ENCODE results near the gene RCCD1. TPM values are rescaled to one million over a fixed set of nuclear protein-coding genes. Genes with fewer than 3 reads are reported as not detected.

The RCCD1 gene
- total and polyA plus RNA-seq, 2 of the 8 experiments (the other 6 are each of a cell fraction or from before 2014, with no cell fraction given): 9.9 to 18.8 TPM

- H3K4ac ChIP-seq (replicated peaks; ENCODE audit: insufficient read length, low read depth, low read length): no peak overlapping the region
- TF ChIP-seq PHF8 (conservative IDR thresholded peaks at IDR 0.05; ENCODE audit: low read depth, low read length) (no peak), TCF12 (IDR thresholded peaks at IDR 0.05; ENCODE audit: low read depth, low read length) (no peak), CREB1 (IDR thresholded peaks at IDR 0.05) (no peak), SUZ12 (IDR thresholded peaks at IDR 0.05; ENCODE audit: low read length) (no peak), CTBP2 (IDR thresholded peaks at IDR 0.05; ENCODE audit: borderline replicate concordance, insufficient read depth, insufficient read length, low read length) (no peak), NANOG (IDR thresholded peaks at IDR 0.05; ENCODE audit: insufficient read depth, low read depth, low read length, poor library complexity, severe bottlenecking) (no peak)
- H2BK12ac ChIP-seq (ENCODE audit: low read depth, low read length): no peak overlapping the region
- H3K27ac ChIP-seq (ENCODE audit: low read depth, low read length): no peak overlapping the region
- H3K23ac ChIP-seq (ENCODE audit: insufficient read length): no peak overlapping the region
- no peak overlapping the region for H3K4me2 ChIP-seq (ENCODE audit: insufficient read depth in 1 of 2, low read depth in 2 of 2, low read length in 2 of 2)
- no peak overlapping the region for H4K8ac ChIP-seq (ENCODE audit: extremely low read depth, insufficient read depth, low read length)
- H3K79me1 ChIP-seq (ENCODE audit: low read depth, low read length): no peaks in the 10 kb centered on the region
- CTCF ChIA-PET (ENCODE audit: partially characterized antibody): interaction anchor here (2.4 to 4.6 kb wide), 2 partner anchors 11 to 26 kb away, joined by 6 to 58 read pairs; partner anchors contain the start of genes HDDC3 and UNC45A
- no peak overlapping the region for H3K18ac ChIP-seq (ENCODE audit: extremely low read depth, low read length)
- H3K4me3 ChIP-seq (ENCODE audit: extremely low read depth in 1 of 4, insufficient read depth in 2 of 4, low read depth in 3 of 4, low read length in 4 of 4): no peak overlapping the region
- no peaks in the 10 kb centered on the region for H3K9me3 ChIP-seq (ENCODE audit: insufficient read depth in 2 of 2, low read depth in 1 of 2, low read length in 1 of 2)
- H4K5ac ChIP-seq (ENCODE audit: insufficient read length, low read depth, low read length): no peak overlapping the region
- POLR2A ChIA-PET (ENCODE audit: partially characterized antibody): interaction anchor here (1.3 kb wide), 1 partner anchor 11 kb away, joined by 3 read pairs; the partner anchor contains the start of gene HDDC3
- H3K36me3 ChIP-seq (ENCODE audit: control insufficient read depth in 2 of 4, insufficient read depth in 4 of 4, low read length in 3 of 4): no peaks in the 10 kb centered on the region; a peak in 2 of 8 replicates
- WGBS, 2 experiments (ENCODE audit: extremely low coverage in 1 of 2, insufficient coverage in 1 of 2, insufficient read length in 1 of 2, insufficient replicate concordance in 2 of 2, low coverage in 1 of 2, low lambda C conversion rate in 2 of 2, missing lambda C conversion rate in 1 of 2): 96% methylated on average over 4 of the region's 4 CpGs; no CpG with 5 or more reads in 1 of the 2 experiments
- no peak for DNase-seq (ENCODE audit: low read depth in 1 of 2, low spot score in 2 of 2)
- no peaks in the 10 kb centered on the region; a peak in 1 of 7 replicates for H3K27me3 ChIP-seq (replicated peaks in 1 of 4; ENCODE audit: control insufficient read depth in 3 of 4, extremely low read depth in 1 of 4, insufficient read depth in 3 of 4, low read length in 3 of 4)
- H3K79me2 ChIP-seq (ENCODE audit: control insufficient read depth in 1 of 2, insufficient read depth in 2 of 2, low read length in 2 of 2): no peaks in the 10 kb centered on the region
- no peak overlapping the region for H3K9ac ChIP-seq (replicated peaks in 1 of 4; ENCODE audit: extremely low read depth in 1 of 4, low read depth in 3 of 4, low read length in 3 of 4)
- H3K56ac ChIP-seq (replicated peaks; ENCODE audit: insufficient read length, low read depth, low read length): no peak overlapping the region
- H3K14ac ChIP-seq (ENCODE audit: insufficient read length): no peak overlapping the region
- H2BK20ac ChIP-seq (ENCODE audit: low read length): no peak overlapping the region
- H3K4me1 ChIP-seq (replicated peaks in 1 of 4; ENCODE audit: control insufficient read depth in 3 of 4, insufficient read depth in 4 of 4, low read length in 3 of 4): no peaks in the 10 kb centered on the region
- H3K23me2 ChIP-seq (ENCODE audit: low read depth, low read length): no peaks in the 10 kb centered on the region
- H4K91ac ChIP-seq (replicated peaks; ENCODE audit: insufficient read length, low read length): no peak overlapping the region
- no peak overlapping the region for H2BK5ac ChIP-seq (ENCODE audit: low read depth, low read length)
- no peak for FAIRE-seq
- H2AFZ ChIP-seq (ENCODE audit: low read length): no peak overlapping the region
- no peak overlapping the region for H2BK120ac ChIP-seq (replicated peaks; ENCODE audit: low read depth, low read length)
- no peak overlapping the region for H2BK15ac ChIP-seq (ENCODE audit: low read length)
- H4K20me1 ChIP-seq (replicated peaks in 1 of 2; ENCODE audit: control insufficient read depth in 1 of 2, insufficient read depth in 2 of 2, low read length in 2 of 2): peaks cover 0 to 1% of the 10 kb centered on the region in 2 experiments
- H2AK5ac ChIP-seq (ENCODE audit: low read depth, low read length): no peak overlapping the region
Observed at GRCh38 chr15:90921887-90922286, 32.8 kb upstream of the RCCD1 start.

Data from H1 (cell line).